GM23248 (cell line): ENCODE results near the gene KNTC1. TPM values are rescaled to one million over a fixed set of nuclear protein-coding genes. Genes with fewer than 3 reads are reported as not detected.

ENCODE experiments used
- DNase-seq: peaks from one replicate; pipeline ENCODE4 v3.0.0-alpha.2; 2015
- H2AFZ ChIP-seq: fragments of 200-600 bp; sonication (generic); 2 replicates; pipeline ENCODE4 v1.6.1; 2016; ENCODE audit warnings: antibody characterized with exemption
- H3F3A ChIP-seq: fragments of 200-600 bp; sonication (generic); 2 replicates; pipeline ENCODE4 v1.6.1; 2016; ENCODE audit warnings: mild to moderate bottlenecking, antibody characterized with exemption, mixed run types; ENCODE audit not compliant: insufficient read depth
- H3K27ac ChIP-seq: fragments of 200-600 bp; sonication (generic); 2 replicates; pipeline ENCODE4 v1.5.1; 2016; ENCODE audit warnings: mild to moderate bottlenecking
- H3K27me3 ChIP-seq: fragments of 200-600 bp; sonication (generic); replicated peaks from 2 replicates; pipeline ENCODE4 v1.6.1; 2016; ENCODE audit warnings: mild to moderate bottlenecking; ENCODE audit not compliant: insufficient read depth
- H3K36me3 ChIP-seq: fragments of 200-600 bp; sonication (generic); 2 replicates; pipeline ENCODE4 v1.6.1; 2016; ENCODE audit warnings: low read depth, mild to moderate bottlenecking
- H3K4me1 ChIP-seq: fragments of 200-600 bp; sonication (generic); 2 replicates; pipeline ENCODE4 v1.6.1; 2016; ENCODE audit warnings: mild to moderate bottlenecking; ENCODE audit not compliant: insufficient read depth
- H3K4me2 ChIP-seq: fragments of 200-600 bp; sonication (generic); one replicate; pipeline ENCODE4 v1.6.1; 2016; ENCODE audit warnings: mild to moderate bottlenecking; ENCODE audit not compliant: unreplicated experiment
- H3K4me3 ChIP-seq: fragments of 200-600 bp; sonication (generic); 2 replicates; pipeline ENCODE4 v1.5.1; 2016; ENCODE audit warnings: mild to moderate bottlenecking
- H3K79me2 ChIP-seq: fragments of 200-600 bp; sonication (generic); 2 replicates; pipeline ENCODE4 v1.6.1; 2016; ENCODE audit warnings: mild to moderate bottlenecking; ENCODE audit not compliant: insufficient read depth
- H3K9ac ChIP-seq: fragments of 200-600 bp; sonication (generic); 2 replicates; pipeline ENCODE4 v1.6.1; 2016; ENCODE audit warnings: mild to moderate bottlenecking
- H3K9me2 ChIP-seq: fragments of 200-600 bp; sonication (generic); 2 replicates; pipeline ENCODE4 v1.6.1; 2016; ENCODE audit warnings: mixed run types, mild to moderate bottlenecking, moderate library complexity; ENCODE audit not compliant: insufficient read depth
- H3K9me3 ChIP-seq: fragments of 200-600 bp; sonication (generic); one replicate; pipeline ENCODE4 v1.6.1; 2017; ENCODE audit warnings: low read depth
- H4K20me1 ChIP-seq: fragments of 200-600 bp; sonication (generic); 2 replicates; pipeline ENCODE4 v1.6.0; 2016; ENCODE audit not compliant: insufficient read depth
- EZH2 ChIP-seq: fragments of 200-600 bp; sonication (generic); IDR thresholded peaks from 2 replicates; pipeline ENCODE4 v1.6.1; 2018; ENCODE audit warnings: antibody characterized with exemption, mild to moderate bottlenecking; ENCODE audit not compliant: insufficient read depth, poor library complexity, severe bottlenecking
- EZH2phosphoT487 ChIP-seq: fragments of 200-600 bp; sonication (generic); IDR thresholded peaks from 2 replicates; pipeline ENCODE4 v1.6.1; 2018; ENCODE audit warnings: antibody characterized with exemption, moderate library complexity, mild to moderate bottlenecking, low read depth; ENCODE audit not compliant: insufficient read depth
- WGBS, 2 experiments: methylation state at CpG; one replicate each; pipeline ENCODE4 v1.1.6; 2015 to 2017; ENCODE audit warnings: low lambda C conversion rate in 2 of 2, low coverage in 1 of 2; ENCODE audit errors: missing lambda C conversion rate in 2 of 2; 5-methylcytosine and 5-hydroxymethylcytosine counted together
- in situ Hi-C: fragments of 300-500 bp; cut with MboI; formaldehyde crosslinking; loops from 2 replicates; pipeline ENCODE4 v1.15.0; 2020
- polyA plus RNA-seq: library from polyadenylated mRNA; unstranded; fragments of >200 nt; fragmentation: Nextera tagmentation; extraction: Ambion mirVana; gene quantifications from 2 replicates; pipeline ENCODE4 v1.2.1, GENCODE V29; 2016
- total RNA-seq: library from RNA; depleted of rRNA; stranded (reverse); fragments of >200 nt; shearing (Covaris generic); gene quantifications from 2 replicates; pipeline ENCODE4 v1.2.3, GENCODE V29; 2014

Gene KNTC1
- total and polyA plus RNA-seq, 2 experiments from 2014 or later: 8.1 to 15.5 TPM

GRCh38 chr12:122518908-122519307 lies 8.1 kb upstream of the KNTC1 start:
- no peak overlapping the region for H2AFZ ChIP-seq
- peaks cover 23% of the 10 kb centered on the region for H4K20me1 ChIP-seq
- H3K4me2 ChIP-seq: no peak overlapping the region
- WGBS, 2 experiments: 91 to 95% methylated on average over 1 of the region's 1 CpG
- peaks cover 47% of the 10 kb centered on the region for H3K4me1 ChIP-seq
- DNase-seq: peak; percentile 35
- H3K36me3 ChIP-seq: peaks cover 83% of the 10 kb centered on the region
- no peaks in the 10 kb centered on the region for H3K9me2 ChIP-seq
- H3K27me3 ChIP-seq: no peaks in the 10 kb centered on the region
- peak overlapping the region; percentile 80 for H3K27ac ChIP-seq
- peak overlapping the region; percentile 10; the same call in 1 of the 2 replicates for H3K9ac ChIP-seq
- peaks cover 95% of the 10 kb centered on the region for H3K79me2 ChIP-seq
- H3K4me3 ChIP-seq: no peak overlapping the region
- peaks cover 85% of the 10 kb centered on the region for H3F3A ChIP-seq
- in situ Hi-C loops: no loop called here
- TF ChIP-seq EZH2phosphoT487: no peak
- TF ChIP-seq EZH2: no peak
- no peaks in the 10 kb centered on the region for H3K9me3 ChIP-seq

- no peaks in the 10 kb centered on the region for H3K27me3 ChIP-seq
- no peaks in the 10 kb centered on the region for H3K9me3 ChIP-seq
- H3K9ac ChIP-seq: no peak overlapping the region; the same call in 1 of the 2 replicates
- H3K4me2 ChIP-seq: no peak overlapping the region
- H3K79me2 ChIP-seq: peaks cover 95% of the 10 kb centered on the region
- H3K27ac ChIP-seq: peak overlapping the region; percentile 80
- no peaks in the 10 kb centered on the region for H3K9me2 ChIP-seq
- H3K4me3 ChIP-seq: no peak overlapping the region
- H3K36me3 ChIP-seq: peaks cover 77% of the 10 kb centered on the region
- DNase-seq: peak; percentile 38
- H2AFZ ChIP-seq: no peak overlapping the region
- in situ Hi-C loops: no loop called here
- H4K20me1 ChIP-seq: peaks cover 28% of the 10 kb centered on the region
- WGBS, 2 experiments: 94 to 100% methylated on average over 1 of the region's 1 CpG
- H3F3A ChIP-seq: peaks cover 87% of the 10 kb centered on the region
- peaks cover 52% of the 10 kb centered on the region for H3K4me1 ChIP-seq
- TF ChIP-seq EZH2 (no peak), EZH2phosphoT487 (no peak)
These were observed 7.6 kb upstream of the KNTC1 start for GRCh38 chr12:122519418-122519817.

GRCh38 chr12:122520676-122521075 lies 6.4 kb upstream of the KNTC1 start:
- H2AFZ ChIP-seq: no peak overlapping the region
- peak overlapping the region; percentile 99; the same call in 1 of the 2 replicates for H3K27ac ChIP-seq
- H3K4me3 ChIP-seq: no peak overlapping the region
- no peaks in the 10 kb centered on the region for H3K9me3 ChIP-seq
- H3K36me3 ChIP-seq: peaks cover 69% of the 10 kb centered on the region
- DNase-seq: no peak
- H4K20me1 ChIP-seq: peaks cover 30% of the 10 kb centered on the region
- H3K79me2 ChIP-seq: peaks cover 95% of the 10 kb centered on the region
- H3K9ac ChIP-seq: no peak overlapping the region
- peaks cover 79% of the 10 kb centered on the region for H3F3A ChIP-seq
- H3K27me3 ChIP-seq: no peaks in the 10 kb centered on the region
- no peaks in the 10 kb centered on the region for H3K9me2 ChIP-seq
- in situ Hi-C loops: no loop called here
- H3K4me1 ChIP-seq: peaks cover 57% of the 10 kb centered on the region
- 98 to 99% methylated on average over 4 of the region's 4 CpGs for WGBS, 2 experiments
- TF ChIP-seq EZH2phosphoT487 (no peak), EZH2 (no peak)
- no peak overlapping the region for H3K4me2 ChIP-seq

GRCh38 chr12:122523280-122523679 lies 3.8 kb upstream of the KNTC1 start:
- peak overlapping the region; percentile 90 for H3K4me2 ChIP-seq
- no peak overlapping the region for H2AFZ ChIP-seq
- H3K27me3 ChIP-seq: no peaks in the 10 kb centered on the region
- in situ Hi-C loops: no loop called here
- 27% methylated on average over 8 of the region's 8 CpGs for whole genome bisulfite sequencing, 2 experiments
- H4K20me1 ChIP-seq: peaks cover 23% of the 10 kb centered on the region
- TF ChIP-seq EZH2phosphoT487 (no peak), EZH2 (no peak)
- peaks cover 52% of the 10 kb centered on the region for H3K4me1 ChIP-seq
- H3K9me2 ChIP-seq: no peaks in the 10 kb centered on the region
- H3K36me3 ChIP-seq: peaks cover 45% of the 10 kb centered on the region
- H3K27ac ChIP-seq: peak overlapping the region; percentile 99
- DNase-seq: peak; percentile 79
- no peaks in the 10 kb centered on the region for H3K9me3 ChIP-seq
- peak overlapping the region; percentile 99 for H3K9ac ChIP-seq
- H3K4me3 ChIP-seq: peak overlapping the region; percentile 93
- H3F3A ChIP-seq: peaks cover 64% of the 10 kb centered on the region
- H3K79me2 ChIP-seq: peaks cover 89% of the 10 kb centered on the region
